ENCODE results near the gene ZNF217. TPM values are rescaled to one million over a fixed set of nuclear protein-coding genes. Genes with fewer than 3 reads are reported as not detected.

The ZNF217 gene
- total and polyA plus RNA-seq, 9 of the 15 experiments (the other 6 are each of a cell fraction or from before 2014, with no cell fraction given), result 3.0 to 41.8 (median 16.8) TPM

- TF ChIP-seq, protein P1, sequence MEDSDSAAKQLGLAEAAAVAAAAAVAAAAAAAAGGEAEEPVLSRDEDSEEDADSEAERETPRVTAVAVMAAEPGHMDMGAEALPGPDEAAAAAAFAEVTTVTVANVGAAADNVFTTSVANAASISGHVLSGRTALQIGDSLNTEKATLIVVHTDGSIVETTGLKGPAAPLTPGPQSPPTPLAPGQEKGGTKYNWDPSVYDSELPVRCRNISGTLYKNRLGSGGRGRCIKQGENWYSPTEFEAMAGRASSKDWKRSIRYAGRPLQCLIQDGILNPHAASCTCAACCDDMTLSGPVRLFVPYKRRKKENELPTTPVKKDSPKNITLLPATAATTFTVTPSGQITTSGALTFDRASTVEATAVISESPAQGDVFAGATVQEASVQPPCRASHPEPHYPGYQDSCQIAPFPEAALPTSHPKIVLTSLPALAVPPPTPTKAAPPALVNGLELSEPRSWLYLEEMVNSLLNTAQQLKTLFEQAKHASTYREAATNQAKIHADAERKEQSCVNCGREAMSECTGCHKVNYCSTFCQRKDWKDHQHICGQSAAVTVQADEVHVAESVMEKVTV (CRISPR knock-in tag; IDR thresholded peaks at IDR 0.05), result no peak
- TF ChIP-seq BRD9 (IDR thresholded peaks at IDR 0.05; ENCODE audit: low read depth, partially characterized antibody) (peak; percentile 46), EHMT2 (IDR thresholded peaks at IDR 0.05) (no peak), RNF2 (IDR thresholded peaks at IDR 0.05) (peak; percentile 66; the same call in 1 of the 2 replicates), DPF2 (IDR thresholded peaks at IDR 0.05) (peak; percentile 70; the same call in 1 of the 2 replicates), RHOXF2B (CRISPR knock-in tag; conservative IDR thresholded peaks at IDR 0.05) (no peak), ZNF561 (CRISPR knock-in tag; conservative IDR thresholded peaks at IDR 0.05) (no peak), TRIM24 (IDR thresholded peaks at IDR 0.05) (no peak; a peak in 1 of 4 replicates), RBM22 (IDR thresholded peaks at IDR 0.05; ENCODE audit: low read depth, low read length, poor library complexity, severe bottlenecking) (no peak), BCL6 (CRISPR knock-in tag; IDR thresholded peaks at IDR 0.05) (no peak), U2AF1 (optimal IDR thresholded peaks at IDR 0.05; ENCODE audit: low read depth, low read length) (no peak), FOXP1 (CRISPR knock-in tag; IDR thresholded peaks at IDR 0.05) (peak; percentile 42; the same call in 1 of the 2 replicates), SETDB1 (IDR thresholded peaks at IDR 0.05; ENCODE audit: low read length) (no peak), HEY1 (CRISPR knock-in tag; IDR thresholded peaks at IDR 0.05; ENCODE audit: borderline replicate concordance) (no peak), ZKSCAN8 (CRISPR knock-in tag; IDR thresholded peaks at IDR 0.05) (peak; percentile 86; the same call in 1 of the 2 replicates), WHSC1 (IDR thresholded peaks at IDR 0.05; ENCODE audit: low read length) (no peak), ARHGAP35 (IDR thresholded peaks at IDR 0.05; ENCODE audit: partially characterized antibody) (no peak), ZNF347 (CRISPR knock-in tag; IDR thresholded peaks at IDR 0.05; ENCODE audit: low read depth) (no peak), CC2D1A (IDR thresholded peaks at IDR 0.05) (peak; percentile 15; the same call in 1 of the 2 replicates), TARDBP (IDR thresholded peaks at IDR 0.05) (peak; percentile 56; the same call in 1 of the 2 replicates), SMAD1 (IDR thresholded peaks at IDR 0.05; ENCODE audit: low read depth, low read length, partially characterized antibody) (no peak), NFATC3 (IDR thresholded peaks at IDR 0.05) (no peak), ZFP30 (CRISPR knock-in tag; IDR thresholded peaks at IDR 0.05; ENCODE audit: borderline replicate concordance) (no peak), KAT2B (IDR thresholded peaks at IDR 0.05; ENCODE audit: low read depth, low read length) (no peak)
- TF ChIP-seq, protein P2, sequence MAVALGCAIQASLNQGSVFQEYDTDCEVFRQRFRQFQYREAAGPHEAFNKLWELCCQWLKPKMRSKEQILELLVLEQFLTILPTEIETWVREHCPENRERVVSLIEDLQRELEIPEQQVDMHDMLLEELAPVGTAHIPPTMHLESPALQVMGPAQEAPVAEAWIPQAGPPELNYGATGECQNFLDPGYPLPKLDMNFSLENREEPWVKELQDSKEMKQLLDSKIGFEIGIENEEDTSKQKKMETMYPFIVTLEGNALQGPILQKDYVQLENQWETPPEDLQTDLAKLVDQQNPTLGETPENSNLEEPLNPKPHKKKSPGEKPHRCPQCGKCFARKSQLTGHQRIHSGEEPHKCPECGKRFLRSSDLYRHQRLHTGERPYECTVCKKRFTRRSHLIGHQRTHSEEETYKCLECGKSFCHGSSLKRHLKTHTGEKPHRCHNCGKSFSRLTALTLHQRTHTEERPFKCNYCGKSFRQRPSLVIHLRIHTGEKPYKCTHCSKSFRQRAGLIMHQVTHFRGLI (CRISPR knock-in tag; IDR thresholded peaks at IDR 0.05), result no peak
- TF ChIP-seq, protein P3, sequence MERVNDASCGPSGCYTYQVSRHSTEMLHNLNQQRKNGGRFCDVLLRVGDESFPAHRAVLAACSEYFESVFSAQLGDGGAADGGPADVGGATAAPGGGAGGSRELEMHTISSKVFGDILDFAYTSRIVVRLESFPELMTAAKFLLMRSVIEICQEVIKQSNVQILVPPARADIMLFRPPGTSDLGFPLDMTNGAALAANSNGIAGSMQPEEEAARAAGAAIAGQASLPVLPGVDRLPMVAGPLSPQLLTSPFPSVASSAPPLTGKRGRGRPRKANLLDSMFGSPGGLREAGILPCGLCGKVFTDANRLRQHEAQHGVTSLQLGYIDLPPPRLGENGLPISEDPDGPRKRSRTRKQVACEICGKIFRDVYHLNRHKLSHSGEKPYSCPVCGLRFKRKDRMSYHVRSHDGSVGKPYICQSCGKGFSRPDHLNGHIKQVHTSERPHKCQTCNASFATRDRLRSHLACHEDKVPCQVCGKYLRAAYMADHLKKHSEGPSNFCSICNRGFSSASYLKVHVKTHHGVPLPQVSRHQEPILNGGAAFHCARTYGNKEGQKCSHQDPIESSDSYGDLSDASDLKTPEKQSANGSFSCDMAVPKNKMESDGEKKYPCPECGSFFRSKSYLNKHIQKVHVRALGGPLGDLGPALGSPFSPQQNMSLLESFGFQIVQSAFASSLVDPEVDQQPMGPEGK (CRISPR knock-in tag; IDR thresholded peaks at IDR 0.05; ENCODE audit: borderline replicate concordance), result no peak
Measured at GRCh38 chr20:53608456-53609452, 15.1 kb upstream of the ZNF217 start (continued).
